Mesendoderm (in vitro differentiated cells): ENCODE measurements around the gene UBTD1.
"Not testable (repeated sequence)": the region's sequence is repeated elsewhere in the genome, so short reads cannot be mapped to it uniquely, and the experiment has no call there.

Experiments
- DNase-seq: peaks from one replicate; pipeline ENCODE4 v3.0.0; 2013
- H2AK5ac ChIP-seq: 2 replicates; pipeline ENCODE4 v1.6.1; 2013; ENCODE audit warnings: low read length, inconsistent platforms
- H2BK120ac ChIP-seq: 2 replicates; pipeline ENCODE4 v1.6.1; 2013; ENCODE audit warnings: low read depth, mild to moderate bottlenecking, low read length, moderate library complexity, mixed read lengths
- H2BK15ac ChIP-seq: replicated peaks from 2 replicates; pipeline ENCODE4 v1.6.1; 2013; ENCODE audit warnings: low read depth, mild to moderate bottlenecking, moderate library complexity
- H2BK5ac ChIP-seq: 2 replicates; pipeline ENCODE4 v1.6.1; 2013; ENCODE audit warnings: low read length, inconsistent platforms
- H3K18ac ChIP-seq: 2 replicates; pipeline ENCODE4 v1.6.1; 2013; ENCODE audit warnings: mild to moderate bottlenecking, low read length, mixed read lengths
- H3K23ac ChIP-seq: one replicate; pipeline ENCODE4 v1.6.1; 2013; ENCODE audit warnings: low read length
- H3K27ac ChIP-seq: 2 replicates; pipeline ENCODE4 v1.5.1; 2013; ENCODE audit warnings: low read depth, mild to moderate bottlenecking, inconsistent platforms, low read length, moderate library complexity
- H3K27me3 ChIP-seq: 2 replicates; pipeline ENCODE4 v1.6.1; 2013; ENCODE audit warnings: low read length, control low read depth, mild to moderate bottlenecking, inconsistent platforms; ENCODE audit not compliant: insufficient read depth, poor library complexity
- H3K36me3 ChIP-seq: 2 replicates; pipeline ENCODE4 v1.6.1; 2013; ENCODE audit warnings: low read length, inconsistent platforms; ENCODE audit not compliant: control insufficient read depth, insufficient read depth
- H3K4ac ChIP-seq: one replicate; pipeline ENCODE4 v1.6.1; 2013; ENCODE audit warnings: low read depth, mild to moderate bottlenecking, low read length, moderate library complexity
- H3K4me1 ChIP-seq: 2 replicates; pipeline ENCODE4 v1.6.1; 2013; ENCODE audit warnings: low read depth, low read length, inconsistent platforms; ENCODE audit not compliant: control insufficient read depth
- H3K4me2 ChIP-seq: 2 replicates; pipeline ENCODE4 v1.6.1; 2013; ENCODE audit warnings: low read length
- H3K4me3 ChIP-seq: 2 replicates; pipeline ENCODE4 v1.5.1; 2013; ENCODE audit warnings: mild to moderate bottlenecking, low read length
- H3K56ac ChIP-seq: one replicate; pipeline ENCODE4 v1.6.1; 2013; ENCODE audit warnings: low read length
- H3K79me1 ChIP-seq: 2 replicates; pipeline ENCODE4 v1.6.1; 2013; ENCODE audit warnings: low read length, inconsistent platforms
- H3K79me2 ChIP-seq: 2 replicates; pipeline ENCODE4 v1.6.1; 2013; ENCODE audit warnings: mild to moderate bottlenecking, low read length; ENCODE audit not compliant: control insufficient read depth, insufficient read depth
- H3K9ac ChIP-seq: 2 replicates; pipeline ENCODE4 v1.6.1; 2013; ENCODE audit warnings: low read length, inconsistent platforms
- H4K5ac ChIP-seq: one replicate; pipeline ENCODE4 v1.6.1; 2013; ENCODE audit warnings: low read length
- H4K8ac ChIP-seq: one replicate; pipeline ENCODE4 v1.6.1; 2013; ENCODE audit warnings: low read depth, mild to moderate bottlenecking, control low read depth, low read length, moderate library complexity
- WGBS: extraction: QIAGEN DNeasy Blood & Tissue Kit; methylation state at CpG from one replicate; pipeline ENCODE4 v1.1.7; 2013; ENCODE audit warnings: low lambda C conversion rate, missing lambda C conversion rate; ENCODE audit not compliant: insufficient coverage; ENCODE audit errors: extremely low coverage; 5-methylcytosine and 5-hydroxymethylcytosine counted together

Gene UBTD1

GRCh38 chr10:97554336-97554735, 55.6 kb downstream of the UBTD1 start:
- not testable (repeated sequence) for H3K4me2 ChIP-seq, DNase-seq, H3K18ac ChIP-seq, H2BK120ac ChIP-seq, H3K79me1 ChIP-seq, H4K8ac ChIP-seq, H3K23ac ChIP-seq, H3K27me3 ChIP-seq, H2BK15ac ChIP-seq, H3K4me3 ChIP-seq, H3K27ac ChIP-seq, H2AK5ac ChIP-seq, H3K36me3 ChIP-seq, H3K9ac ChIP-seq, H3K79me2 ChIP-seq, H3K4ac ChIP-seq, H2BK5ac ChIP-seq, H4K5ac ChIP-seq, H3K56ac ChIP-seq
- no CpG with 5 or more reads among the region's 5 CpGs for WGBS
- peaks cover 11% of the 10 kb centered on the region for H3K4me1 ChIP-seq

GRCh38 chr10:97555541-97555940, 56.8 kb downstream of the UBTD1 start:
- H3K27ac ChIP-seq, DNase-seq: not testable (repeated sequence)

GRCh38 chr10:97560731-97561381, 62.1 kb downstream of the UBTD1 start:
- not testable (repeated sequence) for DNase-seq

More at GRCh38 chr10:97555541-97555940, 56.8 kb downstream of the UBTD1 start:
- H2AK5ac ChIP-seq, H3K56ac ChIP-seq, H4K8ac ChIP-seq, H3K4me3 ChIP-seq, H2BK15ac ChIP-seq, H3K9ac ChIP-seq, H3K4me1 ChIP-seq, H3K27me3 ChIP-seq, H3K36me3 ChIP-seq, H3K79me1 ChIP-seq, H2BK5ac ChIP-seq, H3K79me2 ChIP-seq, H3K4me2 ChIP-seq, H3K4ac ChIP-seq, H4K5ac ChIP-seq, H3K18ac ChIP-seq, H2BK120ac ChIP-seq, H3K23ac ChIP-seq: not testable (repeated sequence)
- no CpG with 5 or more reads among the region's 10 CpGs for WGBS

GRCh38 chr10:97561386-97562077, 62.8 kb downstream of the UBTD1 start:
- H2AK5ac ChIP-seq, H3K4me2 ChIP-seq, H3K79me1 ChIP-seq, H3K23ac ChIP-seq, H4K8ac ChIP-seq, H4K5ac ChIP-seq, H2BK15ac ChIP-seq, H3K9ac ChIP-seq, H3K36me3 ChIP-seq, H2BK5ac ChIP-seq, H3K4me1 ChIP-seq, H3K27ac ChIP-seq, H3K18ac ChIP-seq, H3K4ac ChIP-seq, H3K4me3 ChIP-seq, H3K27me3 ChIP-seq, DNase-seq, H2BK120ac ChIP-seq, H3K79me2 ChIP-seq, H3K56ac ChIP-seq: not testable (repeated sequence)
- no CpG with 5 or more reads among the region's 12 CpGs for WGBS

More at GRCh38 chr10:97560731-97561381, 62.1 kb downstream of the UBTD1 start:
- H3K56ac ChIP-seq, H2BK15ac ChIP-seq, H2BK5ac ChIP-seq, H3K36me3 ChIP-seq, H3K27ac ChIP-seq, H3K4me2 ChIP-seq, H4K5ac ChIP-seq, H3K4me3 ChIP-seq, H4K8ac ChIP-seq, H3K27me3 ChIP-seq, H3K4ac ChIP-seq, H3K4me1 ChIP-seq, H3K79me1 ChIP-seq, H2BK120ac ChIP-seq, H3K18ac ChIP-seq, H3K9ac ChIP-seq, H3K79me2 ChIP-seq, H3K23ac ChIP-seq, H2AK5ac ChIP-seq: not testable (repeated sequence)
- no CpG with 5 or more reads among the region's 17 CpGs for WGBS

- H4K5ac ChIP-seq, H3K27me3 ChIP-seq, H2BK120ac ChIP-seq, DNase-seq, H4K8ac ChIP-seq, H3K36me3 ChIP-seq, H2BK15ac ChIP-seq, H3K56ac ChIP-seq, H3K79me2 ChIP-seq, H3K4me3 ChIP-seq, H3K27ac ChIP-seq, H3K23ac ChIP-seq, H3K4me1 ChIP-seq, H3K79me1 ChIP-seq, H3K18ac ChIP-seq, H2AK5ac ChIP-seq, H3K9ac ChIP-seq, H2BK5ac ChIP-seq, H3K4me2 ChIP-seq, H3K4ac ChIP-seq: not testable (repeated sequence)
- no CpG with 5 or more reads among the region's 5 CpGs for WGBS
These were observed 63.6 kb downstream of the UBTD1 start for GRCh38 chr10:97562329-97562728.
